KMS-11 (cell line): ENCODE results near the gene SMAD7.
A peak's percentile ranks its signal among the peaks of the same experiment; 100 is the strongest.

Experiments
- H2AFZ ChIP-seq: fragments of 200-600 bp; sonication (generic); 2 replicates; pipeline ENCODE4 v1.6.1; 2016; ENCODE audit warnings: antibody characterized with exemption, mixed run types, low read depth
- H3K27ac ChIP-seq: fragments of 200-600 bp; sonication (generic); 2 replicates; pipeline ENCODE4 v1.6.1; 2016; ENCODE audit warnings: mild to moderate bottlenecking, mixed run types
- H3K27me3 ChIP-seq: fragments of 200-600 bp; sonication (generic); 2 replicates; pipeline ENCODE4 v1.6.1; 2017; ENCODE audit warnings: mild to moderate bottlenecking, low read depth, mixed run types, moderate library complexity; ENCODE audit not compliant: insufficient read depth
- H3K36me3 ChIP-seq: fragments of 200-600 bp; sonication (generic); 2 replicates; pipeline ENCODE4 v1.6.1; 2017; ENCODE audit warnings: mild to moderate bottlenecking, mixed run types; ENCODE audit not compliant: insufficient read depth
- H3K4me1 ChIP-seq: fragments of 200-600 bp; sonication (generic); 2 replicates; pipeline ENCODE4 v1.6.1; 2016; ENCODE audit warnings: mild to moderate bottlenecking, low read depth, mixed run types; ENCODE audit not compliant: poor library complexity, severe bottlenecking
- H3K4me2 ChIP-seq: fragments of 200-600 bp; sonication (generic); 2 replicates; pipeline ENCODE4 v1.7.0; 2016; ENCODE audit warnings: mild to moderate bottlenecking, mixed run types
- H3K4me3 ChIP-seq: fragments of 200-600 bp; sonication (generic); IDR thresholded peaks from 2 replicates; pipeline ENCODE4 v1.6.1; 2017; ENCODE audit warnings: low read depth, low read length, mixed read lengths; ENCODE audit not compliant: insufficient read depth
- H3K79me2 ChIP-seq: fragments of 200-600 bp; sonication (generic); 2 replicates; pipeline ENCODE4 v1.6.1; 2016; ENCODE audit warnings: low read depth, mixed run types; ENCODE audit not compliant: insufficient read depth
- H3K9ac ChIP-seq: fragments of 200-600 bp; sonication (generic); 2 replicates; pipeline ENCODE4 v1.6.1; 2016; ENCODE audit warnings: mild to moderate bottlenecking, mixed run types
- H4K20me1 ChIP-seq: fragments of 200-600 bp; sonication (generic); 2 replicates; pipeline ENCODE4 v1.6.1; 2016; ENCODE audit warnings: mild to moderate bottlenecking, mixed run types; ENCODE audit not compliant: insufficient read depth
- CTCF ChIP-seq: fragments of 200-600 bp; sonication (generic); conservative IDR thresholded peaks from 2 replicates; pipeline ENCODE4 v1.6.1; 2017; ENCODE audit warnings: low read depth, mild to moderate bottlenecking, antibody characterized with exemption, low read length, moderate library complexity, mixed read lengths

Gene SMAD7

GRCh38 chr18:48925491-48925780 is 25.3 kb downstream of the SMAD7 start:
- TF ChIP-seq CTCF: no peak
- H3K4me2 ChIP-seq: peak overlapping the region; percentile 97
- H3K27ac ChIP-seq: peak overlapping the region; percentile 92
- H3K4me1 ChIP-seq: peaks cover 98% of the 10 kb centered on the region
- no peaks in the 10 kb centered on the region for H4K20me1 ChIP-seq
- H3K4me3 ChIP-seq: no peak overlapping the region
- peak overlapping the region; percentile 71; the same call in 1 of the 2 replicates for H3K9ac ChIP-seq
- H3K27me3 ChIP-seq: no peaks in the 10 kb centered on the region
- H3K36me3 ChIP-seq: peaks cover 8% of the 10 kb centered on the region; the same call in 1 of the 2 replicates
- no peak overlapping the region for H2AFZ ChIP-seq
- peaks cover 100% of the 10 kb centered on the region for H3K79me2 ChIP-seq

- Histone ChIP-seq H3K27me3 (no peaks in the 10 kb centered on the region), H2AFZ (peak overlapping the region; percentile 6; the same call in 1 of the 2 replicates), H3K36me3 (peaks cover 8% of the 10 kb centered on the region; the same call in 1 of the 2 replicates), H3K79me2 (peaks cover 99% of the 10 kb centered on the region), H3K27ac (peak overlapping the region; percentile 92), H3K4me2 (peak overlapping the region; percentile 97), H4K20me1 (no peaks in the 10 kb centered on the region), H3K9ac (peak overlapping the region; percentile 71), H3K4me3 (no peak overlapping the region), H3K4me1 (peaks cover 98% of the 10 kb centered on the region)
- TF ChIP-seq CTCF: no peak
These were observed 25.9 kb downstream of the SMAD7 start for GRCh38 chr18:48924630-48925490.

DNA sequence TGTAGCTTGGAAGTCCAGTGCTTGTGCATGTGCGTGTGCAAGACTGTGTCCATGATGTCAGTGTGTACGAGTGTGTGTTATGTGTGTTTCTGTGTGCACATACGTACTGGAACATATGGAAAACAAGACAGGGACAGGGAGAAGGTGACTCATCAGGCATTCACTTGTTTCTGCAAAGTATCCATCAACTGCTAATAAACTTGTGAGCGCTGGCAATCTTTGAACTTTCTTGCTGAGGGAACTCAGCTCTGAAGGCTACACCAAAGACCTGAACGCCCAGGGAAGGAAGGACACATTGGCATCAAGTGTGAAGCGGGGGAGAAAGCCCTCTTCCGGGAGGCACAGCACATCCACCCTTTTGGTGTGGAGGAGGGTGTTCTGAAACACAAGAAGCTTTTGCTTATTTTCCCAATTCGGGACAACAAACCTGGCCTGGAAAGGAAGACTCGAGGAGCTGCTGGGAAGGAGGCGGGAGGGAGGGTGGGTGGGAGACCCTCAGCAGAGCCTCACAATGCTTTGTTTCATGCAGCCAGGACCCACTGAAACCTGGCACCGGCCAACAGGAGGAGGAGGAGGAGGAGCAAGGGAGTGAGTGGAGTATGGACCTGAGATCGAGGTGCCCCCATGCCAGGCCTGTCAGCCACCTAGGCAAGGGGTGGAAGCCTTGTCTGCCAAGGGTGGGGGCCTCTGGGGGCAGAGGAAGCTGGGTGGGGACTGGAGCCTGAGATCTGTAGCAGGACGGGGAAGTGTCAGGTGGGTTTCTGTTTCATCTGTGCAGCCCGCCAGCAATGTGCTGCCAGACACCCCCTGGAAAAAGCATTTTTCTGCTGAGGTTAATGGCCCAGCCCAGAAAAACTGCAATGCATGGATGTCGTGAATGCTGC is 26.8 kb downstream of the SMAD7 start:
- Histone ChIP-seq H3K27ac (peak overlapping the region; percentile 92), H3K4me2 (peak overlapping the region; percentile 97), H3K4me1 (peaks cover 98% of the 10 kb centered on the region), H3K36me3 (peaks cover 8% of the 10 kb centered on the region; the same call in 1 of the 2 replicates), H3K79me2 (peaks cover 99% of the 10 kb centered on the region), H3K27me3 (no peaks in the 10 kb centered on the region), H3K4me3 (no peak overlapping the region), H2AFZ (no peak overlapping the region), H4K20me1 (no peaks in the 10 kb centered on the region), H3K9ac (peak overlapping the region; percentile 71; the same call in 1 of the 2 replicates)
- TF ChIP-seq CTCF: no peak

GRCh38 chr18:48922801-48923730 is 27.7 kb downstream of the SMAD7 start:
- H3K9ac ChIP-seq: peak overlapping the region; percentile 43; the same call in 1 of the 2 replicates
- no peaks in the 10 kb centered on the region for H3K27me3 ChIP-seq
- peaks cover 8% of the 10 kb centered on the region; the same call in 1 of the 2 replicates for H3K36me3 ChIP-seq
- no peak overlapping the region for H2AFZ ChIP-seq
- H3K4me2 ChIP-seq: peak overlapping the region; percentile 92
- H3K27ac ChIP-seq: peak overlapping the region; percentile 92
- peaks cover 98% of the 10 kb centered on the region for H3K4me1 ChIP-seq
- H4K20me1 ChIP-seq: no peaks in the 10 kb centered on the region
- no peak for TF ChIP-seq CTCF
- H3K79me2 ChIP-seq: peaks cover 98% of the 10 kb centered on the region
- H3K4me3 ChIP-seq: no peak overlapping the region
